ENCODE measurements around the gene LRRN4CL.

- TF ChIP-seq EP300 (IDR thresholded peaks at IDR 0.05) (no peak), CTCF (IDR thresholded peaks at IDR 0.05) (no peak)
These were observed 24.2 kb downstream of the LRRN4CL start, which contains the start of the genes C11orf98 and CSKMT for GRCh38 chr11:62665075-62665598.
